HepG2 (cell line): Measurements from ENCODE around the gene CLASP1. TPM values are rescaled to one million over a fixed set of nuclear protein-coding genes. Genes with fewer than 3 reads are reported as not detected.

Experiments used
- ATF4 ChIP-seq, 2 experiments: fragments of 450-650 bp in 1 of 2; sonication (generic) in 1 of 2; formaldehyde crosslinking; IDR thresholded peaks; 2 replicates each; pipeline versions ENCODE4 v1.5.0 to v1.8.0; 2020 to 2022; ENCODE audit warnings: mild to moderate bottlenecking in 1 of 2, missing genetic modification reagents in 1 of 2
- ATF7-NPFF ChIP-seq: sonication (generic); formaldehyde crosslinking; IDR thresholded peaks from 2 replicates; pipeline ENCODE4 v1.8.1; 2023; ENCODE audit warnings: mild to moderate bottlenecking, low read depth, missing genetic modification reagents, moderate library complexity
- HNRNPK ChIP-seq: fragments of 200-400 bp; formaldehyde crosslinking; IDR thresholded peaks from 2 replicates; pipeline ENCODE4 v1.6.1; 2018; ENCODE audit warnings: low read length, low read depth, moderate library complexity, mild to moderate bottlenecking; ENCODE audit not compliant: poor library complexity, severe bottlenecking
- JDP2 ChIP-seq: sonication (generic); formaldehyde crosslinking; IDR thresholded peaks from 2 replicates; pipeline ENCODE4 v1.8.1; 2022; ENCODE audit warnings: missing genetic modification reagents, borderline replicate concordance
- KAT2B ChIP-seq: fragments of 150-350 bp; IDR thresholded peaks from 2 replicates; pipeline ENCODE4 v1.6.1; 2014; ENCODE audit warnings: low read depth, low read length, borderline replicate concordance
- KDM4B ChIP-seq: sonication (generic); formaldehyde crosslinking; IDR thresholded peaks from 2 replicates; pipeline ENCODE4 v1.4.0; 2020; ENCODE audit warnings: missing genetic modification reagents
- MXI1 ChIP-seq: IDR thresholded peaks from 3 replicates; pipeline ENCODE4 v1.6.1; 2012; ENCODE audit warnings: low read depth, low read length, inconsistent platforms, borderline replicate concordance
- MYNN ChIP-seq: sonication (generic); formaldehyde crosslinking; IDR thresholded peaks from 2 replicates; pipeline ENCODE4 v1.4.0; 2020; ENCODE audit warnings: mild to moderate bottlenecking, low read depth, missing genetic modification reagents
- NFIC ChIP-seq: IDR thresholded peaks from 2 replicates; pipeline ENCODE4 v1.6.1; 2012; ENCODE audit warnings: mild to moderate bottlenecking, low read length, inconsistent platforms
- NR2F2 ChIP-seq: IDR thresholded peaks from 2 replicates; pipeline ENCODE4 v1.6.1; 2012; ENCODE audit warnings: low read depth, inconsistent platforms, borderline replicate concordance
- NR2F6 ChIP-seq, 2 experiments: IDR thresholded peaks; 2 replicates each; pipeline ENCODE4 v1.6.1; 2016; ENCODE audit warnings: antibody characterized with exemption in 1 of 2, mild to moderate bottlenecking in 1 of 2
- PHF8 ChIP-seq: sonication (generic); formaldehyde crosslinking; IDR thresholded peaks from 2 replicates; pipeline ENCODE4 v1.5.0; 2020; ENCODE audit warnings: missing genetic modification reagents
- RXRA ChIP-seq: sonication (generic); formaldehyde crosslinking; IDR thresholded peaks from 2 replicates; pipeline ENCODE4 v1.5.1; 2020; ENCODE audit warnings: missing genetic modification reagents
- SETDB1 ChIP-seq: sonication (generic); formaldehyde crosslinking; IDR thresholded peaks from 2 replicates; pipeline ENCODE4 v1.5.1; 2020; ENCODE audit warnings: missing genetic modification reagents, mild to moderate bottlenecking, borderline replicate concordance
- SOX13 ChIP-seq, 3 experiments: fragments of 450-650 bp in 1 of 3; sonication (generic) in 1 of 3; formaldehyde crosslinking in 1 of 3; IDR thresholded peaks in 2 of 3; conservative IDR thresholded peaks in 1 of 3; 2 replicates each; pipeline versions ENCODE4 v1.5.0 to v1.6.1; 2016 to 2020; ENCODE audit warnings: antibody characterized with exemption in 1 of 3, mild to moderate bottlenecking in 1 of 3, missing compliant biosample characterization in 1 of 3, missing genetic modification reagents in 1 of 3, moderate library complexity in 1 of 3
- SRY ChIP-seq: sonication (generic); formaldehyde crosslinking; IDR thresholded peaks from 2 replicates; pipeline ENCODE4 v1.8.0; 2022; ENCODE audit warnings: mild to moderate bottlenecking, missing genetic modification reagents
- YEATS4 ChIP-seq: sonication (generic); formaldehyde crosslinking; IDR thresholded peaks from 2 replicates; pipeline ENCODE4 v1.4.0; 2020; ENCODE audit warnings: missing genetic modification reagents, borderline replicate concordance
- ZHX1 ChIP-seq: sonication (generic); formaldehyde crosslinking; IDR thresholded peaks from 2 replicates; pipeline ENCODE4 v1.8.1; 2022; ENCODE audit warnings: low read depth, mild to moderate bottlenecking, missing genetic modification reagents
- ZNF317 ChIP-seq: sonication (generic); formaldehyde crosslinking; IDR thresholded peaks from 2 replicates; pipeline ENCODE4 v1.5.0; 2020; ENCODE audit warnings: mild to moderate bottlenecking, missing genetic modification reagents
- ZNF598 ChIP-seq: sonication (generic); formaldehyde crosslinking; IDR thresholded peaks from 2 replicates; pipeline ENCODE4 v1.5.1; 2020; ENCODE audit warnings: mild to moderate bottlenecking, missing genetic modification reagents, borderline replicate concordance
- ZNF646 ChIP-seq: sonication (generic); formaldehyde crosslinking; IDR thresholded peaks from 2 replicates; pipeline ENCODE4 v1.9.0; 2021; ENCODE audit warnings: mild to moderate bottlenecking, missing genetic modification reagents
- polyA plus RNA-seq, 8 experiments: library from polyadenylated mRNA; depleted of rRNA in 3 of 8; stranded (reverse) in 7 of 8; unstranded in 1 of 8; fragments of >200 nt; fragmentation: Illumina TruSeq in 4 of 8; extraction: Trizol in 4 of 8; gene quantifications; 2 replicates each; pipeline versions ENCODE4 v1.2.1 to v1.2.3, GENCODE V29; 2011 to 2016; ENCODE audit warnings: low read depth in 4 of 8, missing spikeins in 1 of 8, mixed read lengths in 1 of 8; ENCODE audit not compliant: insufficient read depth in 1 of 8
- total RNA-seq, 5 experiments: library from RNA; depleted of rRNA; stranded (reverse); fragments of >200 nt; fragmentation: Illumina TruSeq; extraction: Trizol; gene quantifications; 2 replicates each; pipeline ENCODE4 v1.2.3, GENCODE V29; 2016; ENCODE audit warnings: low read depth in 1 of 5

Gene CLASP1
- total and polyA plus RNA-seq, 2 of the 13 experiments (the other 11 are each of a cell fraction or from before 2014, with no cell fraction given), result 11.7 to 47.9 TPM

- no peak for TF ChIP-seq ZNF646 (CRISPR knock-in tag)
- TF ChIP-seq RXRA (CRISPR knock-in tag), result peak; percentile 76; the same call in 1 of the 2 replicates
- TF ChIP-seq KDM4B, result no peak
- TF ChIP-seq SRY (CRISPR knock-in tag), result no peak
- no peak for TF ChIP-seq NFIC
- no peak for TF ChIP-seq MXI1
- no peak for TF ChIP-seq ZNF317 (CRISPR knock-in tag)
- peak in 1 of 2 experiments; percentile 55; a peak in 1 of 4 replicates for TF ChIP-seq ATF4 (CRISPR knock-in tag; IDR thresholded peaks at IDR 0.05)
- TF ChIP-seq PHF8 (CRISPR knock-in tag), result no peak
- TF ChIP-seq SOX13 (IDR thresholded peaks at IDR 0.05), result no peak
- peak in 1 of 2 experiments; percentile 43; a peak in 1 of 4 replicates for TF ChIP-seq SOX13 (CRISPR knock-in tag; conservative IDR thresholded peaks at IDR 0.05 in 1 of 2, IDR thresholded peaks at IDR 0.05 in 1 of 2)
- TF ChIP-seq ZNF598, result no peak
- peak; percentile 96 for TF ChIP-seq NR2F6 (IDR thresholded peaks at IDR 0.05)
- TF ChIP-seq NR2F6 (CRISPR knock-in tag; IDR thresholded peaks at IDR 0.05), result peak; percentile 98
- TF ChIP-seq SETDB1, result no peak
- TF ChIP-seq NR2F2, result peak; percentile 86
- no peak for TF ChIP-seq HNRNPK
- TF ChIP-seq JDP2 (CRISPR knock-in tag), result no peak
- peak; percentile 40; the same call in 1 of the 2 replicates for TF ChIP-seq YEATS4 (CRISPR knock-in tag)
- TF ChIP-seq ZHX1 (CRISPR knock-in tag), result no peak
- TF ChIP-seq MYNN (CRISPR knock-in tag), result no peak
- no peak for TF ChIP-seq ATF7-NPFF
- no peak for TF ChIP-seq KAT2B
Observed at GRCh38 chr2:121666042-121666441, 16.8 kb upstream of the CLASP1 start (continued).
